Mesothelial cell of epicardium (in vitro differentiated cells): Measurements from ENCODE around the gene PTPRN2. TPM values are rescaled to one million over a fixed set of nuclear protein-coding genes. Genes with fewer than 3 reads are reported as not detected.
A peak's percentile ranks its signal among the peaks of the same experiment; 100 is the strongest.
"Not testable (repeated sequence)": the region's sequence is repeated elsewhere in the genome, so short reads cannot be mapped to it uniquely, and the experiment has no call there.

ENCODE experiments used
- DNase-seq, 2 experiments: peaks; one replicate each; pipeline ENCODE4 v3.0.0; 2021; ENCODE audit warnings: low spot score in 2 of 2; ENCODE audit not compliant: unreplicated experiment in 2 of 2
- H3K27ac Mint-ChIP-seq: 2 replicates; pipeline ENCODE4 v1.8.0; 2021; ENCODE audit warnings: mixed read lengths
- H3K27me3 Mint-ChIP-seq: 2 replicates; pipeline ENCODE4 v1.8.0; 2021; ENCODE audit warnings: low read depth, mixed read lengths
- H3K36me3 Mint-ChIP-seq: 2 replicates; pipeline ENCODE4 v1.8.0; 2021; ENCODE audit warnings: mixed read lengths
- H3K4me1 Mint-ChIP-seq: 2 replicates; pipeline ENCODE4 v1.8.0; 2021; ENCODE audit warnings: mixed read lengths
- H3K4me3 Mint-ChIP-seq: 2 replicates; pipeline ENCODE4 v1.8.0; 2021; ENCODE audit warnings: mild to moderate bottlenecking, moderate library complexity, mixed read lengths
- H3K9me3 Mint-ChIP-seq: 2 replicates; pipeline ENCODE4 v1.8.0; 2021; ENCODE audit warnings: mixed read lengths
- CTCF ChIP-seq: fragments of 200-600 bp; sonication (generic); IDR thresholded peaks from one replicate; pipeline ENCODE4 v1.5.0; 2021; ENCODE audit warnings: antibody characterized with exemption; ENCODE audit not compliant: unreplicated experiment
- total RNA-seq: library from RNA; stranded (reverse); gene quantifications from 3 replicates; pipeline ENCODE4 v1.2.1, GENCODE V29; 2021

The PTPRN2 gene
- total RNA-seq, 1 donor from 2014 or later: 2.2 TPM

GRCh38 chr7:158256091-158256816 lies 331.4 kb downstream of the PTPRN2 start:
- H3K27ac Mint-ChIP-seq: no peak overlapping the region
- no peaks in the 10 kb centered on the region for H3K27me3 Mint-ChIP-seq
- H3K4me3 Mint-ChIP-seq: no peak overlapping the region
- peaks cover 3% of the 10 kb centered on the region for H3K9me3 Mint-ChIP-seq
- no peaks in the 10 kb centered on the region for H3K36me3 Mint-ChIP-seq
- DNase-seq: no peak
- TF ChIP-seq CTCF: no peak
- no peaks in the 10 kb centered on the region for H3K4me1 Mint-ChIP-seq

DNA sequence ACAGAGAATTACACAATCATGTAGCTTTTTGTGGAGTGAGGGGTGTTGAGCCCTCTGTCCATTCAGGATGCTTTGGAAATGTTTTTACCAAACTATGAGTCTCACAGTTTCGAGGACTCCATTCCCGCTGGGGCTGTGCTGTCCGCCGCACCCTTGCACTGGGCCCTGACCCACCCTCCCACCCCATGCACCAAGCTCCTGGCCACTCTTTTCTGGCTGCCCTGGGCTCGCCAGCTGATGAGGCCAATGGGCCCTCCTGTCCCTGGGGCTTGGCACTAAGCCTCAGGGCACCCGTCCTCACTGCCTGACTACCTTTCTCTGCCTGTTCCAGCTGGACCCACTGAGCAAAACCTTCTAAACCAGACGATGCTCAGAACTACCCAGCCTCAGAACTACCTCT lies 332.1 kb downstream of the PTPRN2 start:
- Mint-ChIP-seq H3K36me3 (no peaks in the 10 kb centered on the region), H3K27ac (no peak overlapping the region), H3K9me3 (peaks cover 7% of the 10 kb centered on the region), H3K4me1 (no peaks in the 10 kb centered on the region), H3K4me3 (no peak overlapping the region), H3K27me3 (no peaks in the 10 kb centered on the region)
- no peak for DNase-seq
- TF ChIP-seq CTCF: no peak

- DNase-seq: peak in 1 of 2 experiments; percentile 3
- no peaks in the 10 kb centered on the region for H3K27me3 Mint-ChIP-seq
- H3K36me3 Mint-ChIP-seq: no peaks in the 10 kb centered on the region
- H3K4me3 Mint-ChIP-seq: no peak overlapping the region
- H3K9me3 Mint-ChIP-seq: peaks cover 7% of the 10 kb centered on the region
- TF ChIP-seq CTCF: no peak
- H3K4me1 Mint-ChIP-seq: no peaks in the 10 kb centered on the region
- no peak overlapping the region for H3K27ac Mint-ChIP-seq
Observed at GRCh38 chr7:158255156-158255555, 332.5 kb downstream of the PTPRN2 start.

DNA sequence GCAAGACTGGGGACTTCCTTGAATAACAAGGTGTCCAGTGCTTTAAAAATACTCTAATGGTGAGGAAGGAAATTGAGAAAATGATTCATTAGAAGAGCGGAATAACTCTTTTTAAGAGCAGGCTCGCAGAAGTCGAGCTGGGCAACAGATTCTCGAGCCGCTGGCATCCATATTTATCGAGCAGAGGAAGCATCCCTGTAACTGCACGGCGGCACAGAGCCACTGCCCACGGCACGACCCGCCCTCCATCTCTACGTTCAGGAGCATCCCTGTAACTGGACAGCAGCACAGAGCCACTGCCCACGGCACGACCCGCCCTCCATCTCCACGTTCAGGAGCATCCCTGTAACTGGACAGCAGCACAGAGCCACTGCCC lies 334.0 kb downstream of the PTPRN2 start:
- not testable (repeated sequence) for H3K9me3 Mint-ChIP-seq, H3K27ac Mint-ChIP-seq, H3K4me3 Mint-ChIP-seq, H3K4me1 Mint-ChIP-seq, H3K27me3 Mint-ChIP-seq, H3K36me3 Mint-ChIP-seq, DNase-seq

- Mint-ChIP-seq H3K4me1 (no peaks in the 10 kb centered on the region), H3K36me3 (no peaks in the 10 kb centered on the region)
Observed at GRCh38 chr7:158252837-158253669, 334.6 kb downstream of the PTPRN2 start.

More at GRCh38 chr7:158252837-158253669, 334.6 kb downstream of the PTPRN2 start:
- peaks cover 7% of the 10 kb centered on the region for H3K9me3 Mint-ChIP-seq
- H3K4me3 Mint-ChIP-seq: no peak overlapping the region
- no peaks in the 10 kb centered on the region for H3K27me3 Mint-ChIP-seq
- no peak overlapping the region for H3K27ac Mint-ChIP-seq
- DNase-seq: peak in 1 of 2 experiments; percentile 25
- no peak for TF ChIP-seq CTCF
